ENCODE measurements around the gene LITAF.

The LITAF gene

DNA sequence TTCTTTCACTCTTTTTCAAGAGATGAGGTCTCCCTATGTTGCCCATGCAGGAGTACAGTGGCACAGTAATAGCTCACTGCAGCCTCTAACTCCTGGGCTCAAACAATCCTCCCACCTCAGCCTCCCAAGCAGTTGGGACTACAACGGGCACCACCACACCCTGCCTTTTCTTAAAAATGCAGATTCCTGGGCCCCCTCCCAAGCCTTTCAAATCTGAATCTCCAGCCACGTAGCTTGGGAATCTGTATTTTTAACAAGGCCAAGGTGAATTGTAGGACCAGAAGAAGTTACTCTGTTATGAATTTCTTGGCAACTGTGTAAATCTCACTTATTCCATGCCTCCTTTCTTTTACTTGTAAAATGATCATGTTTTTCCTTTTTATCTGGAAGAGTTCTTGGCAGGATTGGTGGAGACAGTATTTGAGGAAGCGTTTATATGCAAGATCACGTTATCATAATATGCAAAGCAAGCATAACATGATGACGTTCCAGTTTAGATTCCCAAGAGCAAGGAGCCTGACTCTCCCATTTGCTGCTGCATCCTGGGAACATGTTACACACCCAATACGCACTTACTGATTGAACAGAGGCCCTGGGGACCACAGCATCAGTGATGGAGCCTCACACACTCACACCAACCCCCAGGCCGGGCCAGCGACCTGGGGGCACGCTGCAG is 44.5 kb downstream of the LITAF start:
- H3K27me3 Mint-ChIP-seq, result no peaks in the 10 kb centered on the region
- H3K4me1 Mint-ChIP-seq, result peaks cover 6% of the 10 kb centered on the region
- no peak overlapping the region for H3K27ac Mint-ChIP-seq
- H3K4me3 Mint-ChIP-seq, result no peak overlapping the region
- H3K9me3 Mint-ChIP-seq, result no peaks in the 10 kb centered on the region
- H3K36me3 Mint-ChIP-seq, result peaks cover 8% of the 10 kb centered on the region
- ATAC-seq, result no peak

- H3K4me1 Mint-ChIP-seq, result peaks cover 6% of the 10 kb centered on the region
- no peaks in the 10 kb centered on the region for H3K27me3 Mint-ChIP-seq
- ATAC-seq, result no peak
- no peak overlapping the region for H3K4me3 Mint-ChIP-seq
- H3K36me3 Mint-ChIP-seq, result no peaks in the 10 kb centered on the region
- H3K9me3 Mint-ChIP-seq, result no peaks in the 10 kb centered on the region
- H3K27ac Mint-ChIP-seq, result no peak overlapping the region
Observed at GRCh38 chr16:11539641-11540050, 47.1 kb downstream of the LITAF start.

DNA sequence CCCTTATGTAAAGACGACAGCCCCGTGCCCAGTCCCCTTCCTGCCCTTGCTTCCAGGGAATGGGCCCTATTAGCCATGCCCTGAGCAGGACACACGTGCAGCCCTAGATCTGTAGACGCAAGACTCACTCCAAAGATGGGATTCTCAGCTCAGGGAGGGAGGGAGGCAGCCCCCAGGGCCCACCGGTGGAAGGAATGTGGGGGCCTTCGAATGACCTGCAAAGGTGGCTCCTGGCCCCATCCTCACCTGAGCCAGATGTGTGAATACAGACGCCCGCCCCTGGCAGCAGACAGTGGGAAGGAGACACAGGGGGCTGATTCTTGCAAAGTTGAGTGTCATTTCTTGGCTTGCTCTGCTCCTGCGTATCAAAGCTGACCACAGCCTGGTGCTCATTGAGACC is 47.8 kb downstream of the LITAF start:
- Mint-ChIP-seq H3K9me3 (no peaks in the 10 kb centered on the region), H3K27ac (no peak overlapping the region), H3K4me1 (peaks cover 3% of the 10 kb centered on the region), H3K27me3 (no peaks in the 10 kb centered on the region), H3K36me3 (no peaks in the 10 kb centered on the region), H3K4me3 (no peak overlapping the region)
- no peak for ATAC-seq

DNA sequence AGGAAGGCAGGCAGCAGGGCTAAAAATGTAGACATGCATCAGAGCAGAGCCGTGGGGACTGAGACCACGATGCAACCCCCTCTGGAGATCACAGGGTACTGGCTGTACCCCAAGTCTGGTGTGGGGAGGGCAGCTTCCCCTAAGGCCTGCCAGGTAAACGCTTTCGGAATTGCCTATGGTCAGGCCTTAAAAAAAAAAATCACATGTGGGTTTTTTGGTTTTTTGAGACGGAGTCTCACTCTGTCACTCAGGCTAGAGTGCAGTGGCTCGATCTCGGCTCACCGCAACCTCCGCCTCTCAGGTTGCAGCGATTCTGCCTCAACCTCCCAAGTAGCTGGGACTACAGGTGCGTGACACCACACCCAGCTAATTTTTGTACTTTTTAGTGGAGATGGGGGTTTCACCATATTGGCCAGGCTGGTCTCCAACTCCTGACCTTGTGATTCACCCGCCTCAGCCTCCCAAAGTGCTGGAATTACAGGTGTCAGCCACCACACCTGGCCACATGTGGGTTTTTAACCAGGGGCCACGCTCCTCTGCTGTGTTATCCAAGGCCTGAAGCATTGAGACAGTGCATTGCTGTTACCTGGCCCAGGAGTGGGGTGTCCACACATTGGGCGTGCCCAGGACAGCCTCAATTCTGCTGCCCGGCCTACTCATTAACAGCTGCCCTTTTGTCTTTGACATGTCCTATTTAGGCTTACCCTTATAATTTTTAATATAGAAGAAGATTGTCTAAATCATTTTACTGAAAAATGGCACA is 50.4 kb downstream of the LITAF start:
- H3K36me3 Mint-ChIP-seq, result no peaks in the 10 kb centered on the region
- H3K4me1 Mint-ChIP-seq, result peaks cover 18% of the 10 kb centered on the region
- no peak overlapping the region for H3K27ac Mint-ChIP-seq
- H3K9me3 Mint-ChIP-seq, result no peaks in the 10 kb centered on the region
- no peaks in the 10 kb centered on the region for H3K27me3 Mint-ChIP-seq
- no peak for ATAC-seq
- no peak overlapping the region for H3K4me3 Mint-ChIP-seq

GRCh38 chr16:11535494-11535893 is 51.2 kb downstream of the LITAF start:
- Mint-ChIP-seq H3K4me3 (no peak overlapping the region), H3K9me3 (no peaks in the 10 kb centered on the region), H3K27ac (no peak overlapping the region), H3K27me3 (no peaks in the 10 kb centered on the region), H3K36me3 (no peaks in the 10 kb centered on the region), H3K4me1 (peaks cover 18% of the 10 kb centered on the region)
- ATAC-seq, result no peak

GRCh38 chr16:11534262-11534661 is 52.5 kb downstream of the LITAF start:
- no peaks in the 10 kb centered on the region for H3K9me3 Mint-ChIP-seq
- peaks cover 18% of the 10 kb centered on the region for H3K4me1 Mint-ChIP-seq
- H3K27ac Mint-ChIP-seq, result no peak overlapping the region
- no peak for ATAC-seq
- no peaks in the 10 kb centered on the region for H3K27me3 Mint-ChIP-seq
- H3K36me3 Mint-ChIP-seq, result no peaks in the 10 kb centered on the region
- no peak overlapping the region for H3K4me3 Mint-ChIP-seq

DNA sequence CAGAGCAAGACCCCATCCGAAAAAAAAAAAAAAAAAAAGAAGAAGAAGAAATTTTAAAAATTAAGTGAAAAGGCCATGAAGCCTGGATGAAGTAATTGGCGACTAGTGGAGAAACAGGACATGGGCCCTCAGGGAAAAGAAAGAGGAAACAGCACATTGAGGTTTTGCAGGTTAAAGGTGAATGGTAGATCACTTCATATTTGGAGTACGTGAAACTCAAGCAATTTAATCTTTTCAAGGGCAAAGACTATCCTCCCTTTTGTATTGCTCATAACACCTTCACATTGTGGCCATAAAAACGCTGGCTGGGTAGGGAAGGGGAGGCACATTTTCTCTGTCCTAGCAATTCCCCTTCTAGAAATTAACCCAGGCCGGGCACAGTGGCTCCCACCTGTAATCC is 53.1 kb downstream of the LITAF start:
- Mint-ChIP-seq H3K36me3 (no peaks in the 10 kb centered on the region), H3K4me1 (peaks cover 18% of the 10 kb centered on the region), H3K27me3 (no peaks in the 10 kb centered on the region), H3K4me3 (no peak overlapping the region), H3K27ac (no peak overlapping the region), H3K9me3 (no peaks in the 10 kb centered on the region)
- no peak for ATAC-seq

GRCh38 chr16:11530171-11530940 is 56.4 kb downstream of the LITAF start:
- Mint-ChIP-seq H3K4me3 (no peak overlapping the region), H3K27me3 (peaks cover 24% of the 10 kb centered on the region), H3K36me3 (no peaks in the 10 kb centered on the region), H3K27ac (no peak overlapping the region), H3K9me3 (no peaks in the 10 kb centered on the region), H3K4me1 (peaks cover 25% of the 10 kb centered on the region)
- no peak for ATAC-seq

- no peak overlapping the region for H3K27ac Mint-ChIP-seq
- no peaks in the 10 kb centered on the region for H3K36me3 Mint-ChIP-seq
- ATAC-seq, result no peak
- H3K27me3 Mint-ChIP-seq, result peaks cover 35% of the 10 kb centered on the region
- H3K4me3 Mint-ChIP-seq, result no peak overlapping the region
- peaks cover 25% of the 10 kb centered on the region for H3K4me1 Mint-ChIP-seq
- H3K9me3 Mint-ChIP-seq, result no peaks in the 10 kb centered on the region
Observed at GRCh38 chr16:11529285-11529684, 57.4 kb downstream of the LITAF start.

GRCh38 chr16:11528053-11528452 is 58.7 kb downstream of the LITAF start:
- no peak overlapping the region for H3K4me3 Mint-ChIP-seq
- peaks cover 18% of the 10 kb centered on the region for H3K4me1 Mint-ChIP-seq
- no peaks in the 10 kb centered on the region for H3K9me3 Mint-ChIP-seq
- ATAC-seq, result no peak
- H3K36me3 Mint-ChIP-seq, result no peaks in the 10 kb centered on the region
- no peak overlapping the region for H3K27ac Mint-ChIP-seq
- H3K27me3 Mint-ChIP-seq, result peaks cover 35% of the 10 kb centered on the region

GRCh38 chr16:11526655-11527350 is 59.9 kb downstream of the LITAF start:
- no peak overlapping the region for H3K4me3 Mint-ChIP-seq
- no peak overlapping the region for H3K27ac Mint-ChIP-seq
- peaks cover 35% of the 10 kb centered on the region for H3K27me3 Mint-ChIP-seq
- ATAC-seq, result peak; percentile 47
- H3K4me1 Mint-ChIP-seq, result peaks cover 8% of the 10 kb centered on the region
- peaks cover 3% of the 10 kb centered on the region for H3K36me3 Mint-ChIP-seq
- H3K9me3 Mint-ChIP-seq, result peaks cover under 1% of the 10 kb centered on the region

DNA sequence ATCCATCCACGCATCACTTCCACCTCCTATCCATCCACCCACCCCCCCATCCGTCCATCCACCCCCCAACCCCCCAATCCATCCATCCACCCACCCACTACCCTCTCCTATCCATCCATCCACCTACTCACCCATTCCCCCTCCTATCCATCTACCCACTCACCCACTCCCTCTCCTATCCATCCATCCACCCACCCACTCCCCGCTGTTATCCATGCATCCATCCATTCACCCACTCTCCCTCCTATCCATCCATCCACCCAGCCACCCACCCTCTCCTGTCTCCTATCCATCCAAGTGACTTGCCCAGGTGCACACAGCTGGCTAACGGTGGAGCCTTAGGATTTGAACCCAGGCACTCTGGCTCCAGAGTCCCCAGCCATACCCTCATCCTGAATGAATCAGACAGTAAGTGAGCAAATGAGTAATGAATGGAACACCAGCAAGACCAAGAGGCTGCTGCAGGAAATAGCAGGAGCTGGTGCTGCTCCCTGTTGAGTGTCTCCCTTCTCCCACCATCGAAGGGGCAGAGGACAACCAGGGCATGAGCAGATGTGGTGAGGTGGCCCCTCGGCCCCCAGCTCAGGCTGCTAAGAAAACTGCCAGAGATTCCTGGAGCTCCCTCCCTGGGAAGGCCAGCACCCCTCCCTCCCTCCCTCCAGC is 62.5 kb downstream of the LITAF start:
- Mint-ChIP-seq H3K4me3 (no peak overlapping the region), H3K4me1 (peaks cover 20% of the 10 kb centered on the region), H3K27ac (no peak overlapping the region), H3K36me3 (peaks cover 14% of the 10 kb centered on the region), H3K9me3 (peaks cover 5% of the 10 kb centered on the region), H3K27me3 (peaks cover 35% of the 10 kb centered on the region)
- ATAC-seq, result no peak

GRCh38 chr16:11521055-11521454 is 65.7 kb downstream of the LITAF start:
- peaks cover 14% of the 10 kb centered on the region for H3K36me3 Mint-ChIP-seq
- ATAC-seq, result no peak
- peaks cover 16% of the 10 kb centered on the region for H3K27me3 Mint-ChIP-seq
- H3K27ac Mint-ChIP-seq, result no peak overlapping the region
- H3K4me3 Mint-ChIP-seq, result no peak overlapping the region
- peaks cover 13% of the 10 kb centered on the region for H3K4me1 Mint-ChIP-seq
- peaks cover 5% of the 10 kb centered on the region for H3K9me3 Mint-ChIP-seq

GRCh38 chr16:11520442-11520841 is 66.3 kb downstream of the LITAF start:
- Mint-ChIP-seq H3K4me3 (no peak overlapping the region), H3K4me1 (peaks cover 13% of the 10 kb centered on the region), H3K27me3 (peaks cover 12% of the 10 kb centered on the region), H3K9me3 (peaks cover 5% of the 10 kb centered on the region), H3K27ac (no peak overlapping the region), H3K36me3 (peaks cover 14% of the 10 kb centered on the region)
- peak; percentile 66 for ATAC-seq

- Mint-ChIP-seq H3K4me1 (peaks cover 13% of the 10 kb centered on the region), H3K27me3 (no peaks in the 10 kb centered on the region), H3K36me3 (peaks cover 14% of the 10 kb centered on the region), H3K4me3 (no peak overlapping the region), H3K9me3 (peaks cover 5% of the 10 kb centered on the region), H3K27ac (no peak overlapping the region)
- no peak for ATAC-seq
Observed at GRCh38 chr16:11517961-11518360, 68.8 kb downstream of the LITAF start.
